GM12878 (cell line): ENCODE results near the gene IPCEF1. TPM values are rescaled to one million over a fixed set of nuclear protein-coding genes. Genes with fewer than 3 reads are reported as not detected.
A peak's percentile ranks its signal among the peaks of the same experiment; 100 is the strongest.

Experiments
- ATAC-seq: fragments of 200-7000 bp; cut with Tn5 transposase; 3 replicates; pipeline ENCODE4 v1.9.1; 2020; ENCODE audit warnings: mild to moderate bottlenecking, moderate library complexity
- BruUV-seq: library from RNA; stranded (reverse); fragments of 400-500 nt; replicated peaks from 2 replicates; lab custom pipeline; 2021; lab: Mats Ljungman, UMichigan
- CTCF ChIA-PET: fragments of 300-600 bp; sonication (Branson Sonifier 250); formaldehyde crosslinking; extraction: SDS; loops from one replicate; lab custom pipeline; 2021; ENCODE audit warnings: inconsistent platforms; lab: Yijun Ruan, JAX
- POLR2A ChIA-PET: fragments of 350-600 bp; formaldehyde crosslinking; extraction: SDS; loops from one replicate; lab custom pipeline; 2021; ENCODE audit warnings: inconsistent platforms; lab: Charles Lee
- RAD21 ChIA-PET: fragments of 300-600 bp; sonication (Branson Sonifier 250); formaldehyde crosslinking; loops from one replicate; lab custom pipeline; 2023; ENCODE audit warnings: antibody characterized with exemption; ENCODE audit not compliant: unreplicated experiment; lab: Charles Lee
- SMC1A ChIA-PET: fragments of 300-600 bp; sonication (Branson Sonifier 250); formaldehyde crosslinking; loops from one replicate; lab custom pipeline; 2023; ENCODE audit not compliant: unreplicated experiment, uncharacterized antibody; lab: Charles Lee
- DNase-seq: peaks from one replicate; pipeline ENCODE4 v3.0.0-alpha.2; 2011; ENCODE audit warnings: low read depth, low spot score
- FAIRE-seq: peaks from 3 replicates; lab custom pipeline; 2011; peaks lifted over from hg19 to GRCh38; lab: Jason Lieb, UNC
- H2AFZ ChIP-seq: 2 replicates; pipeline ENCODE4 v1.6.0; 2011; ENCODE audit warnings: low read depth, low read length, control low read depth; ENCODE audit not compliant: control insufficient read depth
- H3K27ac ChIP-seq: 2 replicates; pipeline ENCODE4 v1.5.1; 2011; ENCODE audit warnings: control low read depth; ENCODE audit not compliant: control insufficient read depth, insufficient read depth
- H3K27me3 ChIP-seq, 2 experiments: replicated peaks in 1 of 2; 2 replicates each; pipeline versions ENCODE4 v1.6.0 to v1.6.1; 2011; ENCODE audit warnings: low read length in 1 of 2; ENCODE audit not compliant: control insufficient read depth in 2 of 2, insufficient read depth in 2 of 2
- H3K36me3 ChIP-seq, 2 experiments: 2 replicates each; pipeline ENCODE4 v1.5.1; 2011; ENCODE audit warnings: low read length in 1 of 2; ENCODE audit not compliant: control insufficient read depth in 2 of 2, insufficient read depth in 2 of 2
- H3K4me1 ChIP-seq: 2 replicates; pipeline ENCODE4 v1.6.1; 2011; ENCODE audit warnings: mild to moderate bottlenecking, low read length, moderate library complexity, mixed read lengths; ENCODE audit not compliant: control insufficient read depth, insufficient read depth
- H3K4me2 ChIP-seq: 2 replicates; pipeline ENCODE4 v1.6.0; 2011; ENCODE audit warnings: control low read depth; ENCODE audit not compliant: control insufficient read depth, insufficient read depth
- H3K4me3 ChIP-seq: fragments of 200-600 bp; sonication (generic); 2 replicates; pipeline ENCODE4 v1.5.1; 2016
- H3K79me2 ChIP-seq: 2 replicates; pipeline ENCODE4 v1.6.0; 2011; ENCODE audit warnings: low read length; ENCODE audit not compliant: control insufficient read depth, insufficient read depth
- H3K9ac ChIP-seq: 2 replicates; pipeline ENCODE4 v1.8.0; 2011; ENCODE audit warnings: low read length, control low read depth, mixed read lengths; ENCODE audit not compliant: control insufficient read depth, insufficient read depth
- H3K9me3 ChIP-seq: replicated peaks from 3 replicates; pipeline ENCODE4 v1.5.1; 2011; ENCODE audit warnings: mild to moderate bottlenecking, low read length; ENCODE audit not compliant: control insufficient read depth, insufficient read depth
- H4K20me1 ChIP-seq: 2 replicates; pipeline ENCODE4 v1.6.0; 2011; ENCODE audit not compliant: control insufficient read depth, insufficient read depth
- BRCA1 ChIP-seq: IDR thresholded peaks from 2 replicates; pipeline ENCODE4 v1.6.1; 2011; ENCODE audit warnings: low read depth, low read length, improper control_type of control experiment
- HCFC1 ChIP-seq: fragments of 150-350 bp; IDR thresholded peaks from 2 replicates; pipeline ENCODE4 v1.6.1; 2014; ENCODE audit warnings: low read length
- MEF2A ChIP-seq: IDR thresholded peaks from 2 replicates; pipeline ENCODE4 v1.6.1; 2011; ENCODE audit warnings: low read depth, mild to moderate bottlenecking, low read length, moderate library complexity; ENCODE audit not compliant: insufficient read depth
- MEF2B ChIP-seq: fragments of 450-650 bp; IDR thresholded peaks from 2 replicates; pipeline ENCODE4 v1.6.1; 2018; ENCODE audit warnings: mild to moderate bottlenecking, moderate library complexity; ENCODE audit not compliant: partially characterized antibody, poor library complexity, severe bottlenecking
- MTA3 ChIP-seq: IDR thresholded peaks from 2 replicates; pipeline ENCODE4 v1.6.1; 2012; ENCODE audit warnings: low read length, inconsistent platforms, borderline replicate concordance
- MXI1 ChIP-seq: fragments of 150-350 bp; IDR thresholded peaks from 2 replicates; pipeline ENCODE4 v1.6.1; 2011; ENCODE audit warnings: low read depth, mild to moderate bottlenecking, inconsistent platforms, low read length, improper control_type of control experiment
- PML ChIP-seq: IDR thresholded peaks from 2 replicates; pipeline ENCODE4 v1.6.1; 2012; ENCODE audit warnings: low read length, inconsistent platforms
- POU2F2 ChIP-seq: IDR thresholded peaks from 3 replicates; pipeline ENCODE4 v1.6.1; 2011; ENCODE audit warnings: low read depth, mild to moderate bottlenecking, low read length, borderline replicate concordance
- SREBF2 ChIP-seq: IDR thresholded peaks from 2 replicates; pipeline ENCODE4 v1.6.1; 2012; ENCODE audit warnings: mild to moderate bottlenecking, low read length
- SUZ12 ChIP-seq: fragments of 200-600 bp; sonication (generic); IDR thresholded peaks from one replicate; pipeline ENCODE4 v1.6.1; 2018; ENCODE audit warnings: antibody characterized with exemption, mild to moderate bottlenecking; ENCODE audit not compliant: unreplicated experiment
- TAF1 ChIP-seq: IDR thresholded peaks from 2 replicates; pipeline ENCODE4 v1.6.1; 2011; ENCODE audit warnings: mild to moderate bottlenecking, low read depth, low read length, borderline replicate concordance
- ZNF384 ChIP-seq: IDR thresholded peaks from 2 replicates; pipeline ENCODE4 v1.6.1; 2012; ENCODE audit warnings: low read depth, mild to moderate bottlenecking, low read length, improper control_type of control experiment, borderline replicate concordance
- WGBS: methylation state at CpG from one replicate; pipeline ENCODE4 v1.1.6; 2016; ENCODE audit warnings: low lambda C conversion rate; ENCODE audit not compliant: insufficient replicate concordance, insufficient coverage; ENCODE audit errors: missing lambda C conversion rate; 5-methylcytosine and 5-hydroxymethylcytosine counted together
- in situ Hi-C: fragments of 300-500 bp; cut with MboI; formaldehyde crosslinking; loops from 9 replicates; pipeline ENCODE4 v1.14.3; 2018; ENCODE audit warnings: mixed read lengths
- intact Hi-C: fragments of 100-400 bp; cut with micrococcal nuclease; formaldehyde crosslinking; loops from one replicate; pipeline ENCODE4 v1.14.2; 2022; ENCODE audit not compliant: unreplicated experiment
- polyA plus RNA-seq, 11 experiments: library from polyadenylated mRNA; depleted of rRNA in 4 of 11; unstranded in 6 of 11; stranded (reverse) in 5 of 11; fragments of >200 nt; fragmentation: Nextera tagmentation in 4 of 11; fragmentation: Illumina TruSeq in 1 of 11; extraction: Ambion mirVana in 4 of 11; extraction: Trizol in 1 of 11; gene quantifications; 1 replicate in 1 of 11; 2 replicates in 10 of 11; pipeline versions ENCODE4 v1.2.1 to v1.2.3, GENCODE V29; 2011 to 2016; ENCODE audit warnings: inconsistent platforms in 2 of 11, missing spikeins in 2 of 11, low read depth in 1 of 11
- total RNA-seq, 4 experiments: library from RNA; depleted of rRNA in 3 of 4; stranded (reverse); fragments of >200 nt in 3 of 4; fragmentation: Illumina TruSeq in 1 of 4; extraction: Trizol in 1 of 4; gene quantifications; 2 replicates each; pipeline versions ENCODE4 v1.2.1 to v1.2.3, GENCODE V29; 2013 to 2021
- TF ChIP-seq, protein P1 (sequence below): fragments of 150-350 bp; IDR thresholded peaks from 2 replicates; pipeline ENCODE4 v1.6.1; 2016; ENCODE audit warnings: low read depth, low read length
- TF ChIP-seq, protein P2 (sequence below): fragments of 450-650 bp; IDR thresholded peaks from 2 replicates; pipeline ENCODE4 v1.6.1; 2017; ENCODE audit warnings: mild to moderate bottlenecking
- TF ChIP-seq, protein P3 (sequence below): IDR thresholded peaks from 2 replicates; pipeline ENCODE4 v1.6.1; 2012; ENCODE audit warnings: low read depth, low read length, improper control_type of control experiment

The IPCEF1 gene
- total and polyA plus RNA-seq, 10 of the 15 experiments (the other 5 are each of a cell fraction or from before 2014, with no cell fraction given) = 1.3 to 137 (median 4.2) TPM

DNA sequence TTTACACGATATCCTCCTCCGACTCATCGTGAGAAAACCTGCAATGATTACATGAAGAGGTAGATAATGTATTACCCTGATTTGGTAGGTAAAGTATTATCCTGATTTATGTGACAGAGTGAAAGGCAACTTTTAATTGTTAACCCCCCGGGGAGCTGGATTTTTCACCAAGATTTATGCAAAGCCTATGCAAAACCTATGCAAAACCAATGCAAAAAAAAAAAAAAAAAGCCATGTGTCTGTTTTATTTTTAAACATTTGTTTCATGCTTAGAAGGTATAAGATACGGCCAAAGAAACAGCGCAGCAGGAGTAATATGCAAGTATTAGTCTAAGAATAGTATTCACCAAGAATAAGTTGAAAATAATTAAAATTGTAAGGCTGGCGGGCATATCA is 109.9 kb downstream of the IPCEF1 start:
- no peak overlapping the region for H2AFZ ChIP-seq
- peak overlapping the region; percentile 76 for H3K4me3 ChIP-seq
- WGBS = 83% methylated on average over 7 of the region's 7 CpGs
- no peaks in the 10 kb centered on the region for H3K9me3 ChIP-seq
- H3K9ac ChIP-seq = peak overlapping the region; percentile 77
- peaks cover 56% of the 10 kb centered on the region for H3K79me2 ChIP-seq
- ATAC-seq = peak; percentile 2
- peak overlapping the region; percentile 78 for H3K27ac ChIP-seq
- CTCF ChIA-PET = interaction anchor here (1.1 to 8.2 kb wide), 7 partner anchors 10 to 88 kb away, joined by 3 to 90 read pairs (median 9); no protein-coding TSS in a partner anchor
- H4K20me1 ChIP-seq = no peaks in the 10 kb centered on the region
- FAIRE-seq = no peak
- DNase-seq = no peak
- intact Hi-C loops = loop anchor here (2.0 to 5.0 kb wide), 4 partner anchors 30 to 1264 kb away; partner anchors contain the start of gene FBXO5
- in situ Hi-C loops = loop anchor here (25.0 kb wide), 1 partner anchor 1259 kb away; the partner anchor contains the start of gene FBXO5
- BruUV-seq = no TSS peak
- SMC1A ChIA-PET = interaction anchor here (1.2 to 10.6 kb wide), 11 partner anchors 9 to 108 kb away, joined by 3 to 152 read pairs (median 7); no protein-coding TSS in a partner anchor
- peak overlapping the region; percentile 71 for H3K4me2 ChIP-seq
- no peaks in the 10 kb centered on the region for H3K27me3 ChIP-seq
- peaks cover 26% of the 10 kb centered on the region for H3K4me1 ChIP-seq
- peaks cover 0 to 4% of the 10 kb centered on the region in 2 experiments; a peak in 1 of 4 replicates for H3K36me3 ChIP-seq
- no peak for TF ChIP-seq HCFC1
- no peak for TF ChIP-seq MTA3
- TF ChIP-seq BRCA1 = no peak
- TF ChIP-seq SREBF2 = no peak
- 0 out of 2 replicates have a peak, but pooled peaks have one; percentile 36 for TF ChIP-seq TAF1
- peak; percentile 92 for TF ChIP-seq ZNF384
- no peak for TF ChIP-seq SUZ12
- TF ChIP-seq POU2F2 = peak; percentile 92
- TF ChIP-seq, protein P1, sequence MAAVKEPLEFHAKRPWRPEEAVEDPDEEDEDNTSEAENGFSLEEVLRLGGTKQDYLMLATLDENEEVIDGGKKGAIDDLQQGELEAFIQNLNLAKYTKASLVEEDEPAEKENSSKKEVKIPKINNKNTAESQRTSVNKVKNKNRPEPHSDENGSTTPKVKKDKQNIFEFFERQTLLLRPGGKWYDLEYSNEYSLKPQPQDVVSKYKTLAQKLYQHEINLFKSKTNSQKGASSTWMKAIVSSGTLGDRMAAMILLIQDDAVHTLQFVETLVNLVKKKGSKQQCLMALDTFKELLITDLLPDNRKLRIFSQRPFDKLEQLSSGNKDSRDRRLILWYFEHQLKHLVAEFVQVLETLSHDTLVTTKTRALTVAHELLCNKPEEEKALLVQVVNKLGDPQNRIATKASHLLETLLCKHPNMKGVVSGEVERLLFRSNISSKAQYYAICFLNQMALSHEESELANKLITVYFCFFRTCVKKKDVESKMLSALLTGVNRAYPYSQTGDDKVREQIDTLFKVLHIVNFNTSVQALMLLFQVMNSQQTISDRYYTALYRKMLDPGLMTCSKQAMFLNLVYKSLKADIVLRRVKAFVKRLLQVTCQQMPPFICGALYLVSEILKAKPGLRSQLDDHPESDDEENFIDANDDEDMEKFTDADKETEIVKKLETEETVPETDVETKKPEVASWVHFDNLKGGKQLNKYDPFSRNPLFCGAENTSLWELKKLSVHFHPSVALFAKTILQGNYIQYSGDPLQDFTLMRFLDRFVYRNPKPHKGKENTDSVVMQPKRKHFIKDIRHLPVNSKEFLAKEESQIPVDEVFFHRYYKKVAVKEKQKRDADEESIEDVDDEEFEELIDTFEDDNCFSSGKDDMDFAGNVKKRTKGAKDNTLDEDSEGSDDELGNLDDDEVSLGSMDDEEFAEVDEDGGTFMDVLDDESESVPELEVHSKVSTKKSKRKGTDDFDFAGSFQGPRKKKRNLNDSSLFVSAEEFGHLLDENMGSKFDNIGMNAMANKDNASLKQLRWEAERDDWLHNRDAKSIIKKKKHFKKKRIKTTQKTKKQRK = no peak
- peak; percentile 36; the same call in 1 of the 2 replicates for TF ChIP-seq MXI1
- TF ChIP-seq MEF2A = peak; percentile 38; the same call in 1 of the 2 replicates
- TF ChIP-seq, protein P2, sequence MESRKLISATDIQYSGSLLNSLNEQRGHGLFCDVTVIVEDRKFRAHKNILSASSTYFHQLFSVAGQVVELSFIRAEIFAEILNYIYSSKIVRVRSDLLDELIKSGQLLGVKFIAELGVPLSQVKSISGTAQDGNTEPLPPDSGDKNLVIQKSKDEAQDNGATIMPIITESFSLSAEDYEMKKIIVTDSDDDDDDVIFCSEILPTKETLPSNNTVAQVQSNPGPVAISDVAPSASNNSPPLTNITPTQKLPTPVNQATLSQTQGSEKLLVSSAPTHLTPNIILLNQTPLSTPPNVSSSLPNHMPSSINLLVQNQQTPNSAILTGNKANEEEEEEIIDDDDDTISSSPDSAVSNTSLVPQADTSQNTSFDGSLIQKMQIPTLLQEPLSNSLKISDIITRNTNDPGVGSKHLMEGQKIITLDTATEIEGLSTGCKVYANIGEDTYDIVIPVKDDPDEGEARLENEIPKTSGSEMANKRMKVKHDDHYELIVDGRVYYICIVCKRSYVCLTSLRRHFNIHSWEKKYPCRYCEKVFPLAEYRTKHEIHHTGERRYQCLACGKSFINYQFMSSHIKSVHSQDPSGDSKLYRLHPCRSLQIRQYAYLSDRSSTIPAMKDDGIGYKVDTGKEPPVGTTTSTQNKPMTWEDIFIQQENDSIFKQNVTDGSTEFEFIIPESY = no peak
- TF ChIP-seq PML = no peak
- TF ChIP-seq, protein P3, sequence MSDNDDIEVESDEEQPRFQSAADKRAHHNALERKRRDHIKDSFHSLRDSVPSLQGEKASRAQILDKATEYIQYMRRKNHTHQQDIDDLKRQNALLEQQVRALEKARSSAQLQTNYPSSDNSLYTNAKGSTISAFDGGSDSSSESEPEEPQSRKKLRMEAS = no peak
- peak; percentile 13 for TF ChIP-seq MEF2B
- RAD21 ChIA-PET = interaction anchor here (0.8 to 6.6 kb wide), 13 partner anchors 8 to 108 kb away, joined by 3 to 70 read pairs (median 5); no protein-coding TSS in a partner anchor
- POLR2A ChIA-PET = interaction anchor here (0.6 to 3.7 kb wide), 8 partner anchors 10 to 704 kb away, joined by 4 to 17 read pairs (median 7); no protein-coding TSS in a partner anchor
